Measurements from ENCODE around the gene RAF1.
"Not testable (repeated sequence)": the region's sequence is repeated elsewhere in the genome, so short reads cannot be mapped to it uniquely, and the experiment has no call there.

RAF1 gene

DNA sequence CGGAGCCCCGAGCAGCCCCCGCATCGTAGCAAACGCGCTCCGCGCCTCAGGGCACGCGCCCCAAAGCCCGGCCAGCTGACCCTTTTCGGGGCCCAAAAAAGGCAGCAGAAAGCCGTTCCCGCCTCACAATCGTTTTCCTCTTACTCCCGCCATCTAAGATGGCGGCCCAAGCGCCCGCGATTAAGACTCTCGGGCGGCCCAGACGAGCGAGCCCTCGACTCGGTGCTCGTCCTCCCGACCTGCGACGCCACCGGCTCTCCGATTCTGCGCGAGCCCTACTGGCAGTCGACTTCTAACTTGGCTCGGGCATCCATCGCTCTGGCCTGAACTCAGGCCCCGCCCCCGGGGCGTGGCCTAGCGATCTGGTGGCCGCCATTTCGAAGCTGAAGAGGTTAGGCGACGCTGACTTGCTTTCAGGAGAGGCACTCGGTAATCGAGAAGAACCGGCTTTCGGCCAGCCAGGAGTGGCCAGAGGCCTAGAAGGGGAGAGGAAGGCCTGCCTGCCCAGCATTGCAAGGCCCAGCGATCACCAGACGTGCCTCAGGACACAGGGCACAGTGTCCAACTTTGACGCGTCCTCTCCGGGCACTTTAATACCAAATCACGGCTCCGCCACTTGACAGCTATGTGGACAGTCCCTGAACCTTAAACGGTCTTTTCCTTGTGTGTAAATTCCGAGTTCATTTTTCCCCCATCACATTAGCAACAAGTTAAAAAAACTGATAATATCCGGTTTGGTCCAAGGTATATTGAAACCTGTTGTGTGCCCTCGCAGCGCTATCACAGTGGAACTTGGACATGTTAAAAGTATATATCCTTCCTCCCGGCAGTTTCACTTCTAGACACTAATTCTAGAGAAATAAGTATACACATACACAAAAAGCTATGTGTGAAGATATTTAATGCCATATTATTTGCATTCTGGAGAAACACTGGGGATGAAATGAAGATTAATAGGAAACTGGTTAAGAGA, at the start of gene RAF1:
Gene RAF1, minus strand, starts transcription at position 182 of the 973 bp plus-strand sequence. CDS start 45,396 bp downstream, outside the sequence.
- peak; percentile 97 to 98 for DNase-seq

DNA sequence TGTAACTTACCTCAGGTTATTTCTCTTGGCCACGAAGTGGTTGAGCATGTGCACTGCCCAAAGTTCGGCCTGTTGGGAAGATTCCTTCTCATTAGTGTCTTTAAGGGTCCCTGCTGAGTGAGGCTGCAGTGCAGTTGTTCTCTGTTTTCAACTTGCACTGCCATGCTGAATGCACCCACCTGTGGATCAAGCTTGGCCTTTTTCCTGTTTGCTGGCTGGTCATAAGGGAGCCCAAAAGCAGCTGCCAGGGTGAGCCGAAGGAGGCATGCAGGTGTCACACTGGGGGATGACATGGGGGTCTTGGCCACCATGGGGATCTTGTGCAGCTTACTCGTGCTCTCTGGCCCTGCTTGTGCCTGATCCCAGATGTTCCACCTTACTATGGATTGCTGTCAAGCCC, 46.1 kb upstream of the RAF1 start:
- DNase-seq = no peak

DNA sequence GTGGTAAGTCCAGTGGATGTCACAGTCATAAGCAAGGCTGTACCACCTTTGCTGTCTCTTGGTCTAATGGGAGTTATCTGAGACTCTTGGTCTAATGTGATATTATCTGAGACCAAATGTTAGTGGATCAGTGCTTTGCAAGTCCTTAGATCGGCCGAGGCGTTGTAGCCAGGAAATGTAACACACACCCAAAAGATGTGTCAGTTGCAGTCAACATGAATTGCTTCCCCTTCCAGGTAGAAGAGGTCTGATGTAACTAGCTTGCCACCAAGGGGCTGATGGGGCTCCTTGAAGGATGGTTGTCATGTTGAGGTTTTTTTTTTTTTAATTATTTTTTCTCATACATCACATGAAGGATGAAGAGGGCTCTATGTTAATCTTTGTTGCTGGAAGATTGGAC, 45.4 kb upstream of the RAF1 start:
- DNase-seq = no peak

DNA sequence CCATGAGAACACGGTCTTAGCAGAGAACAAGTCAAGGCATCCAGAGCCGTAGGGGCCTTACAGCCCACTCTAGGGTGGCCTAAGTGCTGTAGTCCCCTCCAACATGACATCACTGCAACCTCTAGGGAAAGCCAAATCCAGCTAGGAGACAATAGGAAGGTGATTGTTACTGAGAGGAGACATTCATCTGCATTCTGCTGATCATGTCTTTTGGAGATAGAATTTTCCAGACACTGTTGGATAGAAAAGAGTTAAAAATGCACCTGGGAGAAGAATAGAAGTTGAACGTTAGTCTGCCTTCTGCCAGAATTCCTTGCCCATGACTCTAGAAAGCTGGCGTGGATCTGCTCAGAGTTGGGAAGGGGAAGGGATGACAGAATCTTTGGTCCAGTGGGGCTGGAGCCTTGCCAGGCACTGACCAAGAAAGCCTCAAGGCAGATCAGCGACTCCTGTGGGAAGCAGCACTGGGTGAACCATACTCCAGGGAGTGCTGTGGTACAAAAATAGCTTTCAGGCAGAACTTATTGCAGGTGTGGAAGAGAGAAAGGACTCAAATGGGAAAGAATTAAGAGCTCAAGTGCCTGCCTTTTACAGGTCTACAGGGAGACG, 44.8 kb upstream of the RAF1 start:
- no peak for DNase-seq

DNA sequence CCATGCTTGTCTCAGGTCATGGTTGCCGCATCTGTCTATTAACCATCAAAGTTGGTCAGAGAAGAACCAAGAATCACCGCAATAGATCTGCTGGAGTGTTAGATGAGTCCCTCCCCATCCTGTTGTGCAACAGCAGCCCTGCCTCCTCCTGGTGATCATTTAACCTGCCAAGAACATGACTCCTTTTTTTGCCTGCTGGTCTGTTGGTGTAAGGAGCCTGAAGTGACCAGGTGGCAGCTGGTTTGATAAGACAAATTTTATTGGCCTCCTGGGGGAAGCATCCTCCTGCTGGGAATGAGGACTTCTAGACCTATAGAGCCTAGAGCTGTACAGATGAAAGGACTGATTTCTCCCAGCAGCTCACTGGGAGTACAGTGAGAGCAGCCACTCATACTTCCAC, 43.5 kb upstream of the RAF1 start:
- no peak for DNase-seq

DNA sequence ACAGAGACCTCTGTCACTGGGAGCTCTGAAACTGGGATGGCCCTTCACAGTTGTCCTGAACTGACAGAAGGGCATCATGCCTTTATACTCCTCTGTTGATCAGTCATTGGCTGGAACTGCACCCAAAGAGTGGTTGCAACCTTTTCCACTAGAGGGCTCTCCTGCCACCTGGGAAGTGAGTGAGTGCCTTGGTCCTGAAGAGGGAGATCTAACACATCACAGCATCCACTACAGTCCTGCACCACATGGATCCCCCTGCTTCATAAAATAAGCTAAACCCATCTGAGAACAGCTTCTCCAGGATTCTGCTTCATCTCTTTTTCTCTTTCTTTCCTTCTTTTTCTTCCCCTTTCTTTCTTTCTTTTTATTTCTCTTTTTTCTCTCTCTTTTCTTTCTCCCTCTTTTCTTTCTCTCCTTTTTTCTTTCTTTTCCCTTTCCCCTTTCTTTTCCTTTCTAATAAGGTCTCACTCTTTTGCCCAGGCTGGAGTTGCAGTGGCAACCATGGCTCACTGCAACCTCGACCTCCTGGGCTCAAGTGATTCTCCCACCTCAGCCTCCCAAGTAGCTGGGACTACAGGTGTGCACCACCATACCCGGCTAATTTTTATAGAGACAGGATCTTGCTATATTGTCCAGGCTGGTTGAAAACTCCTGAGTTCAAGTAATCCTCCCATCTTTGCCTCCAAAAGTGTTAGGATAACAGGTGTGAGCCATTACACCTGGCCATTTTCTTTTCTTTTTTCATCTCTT, 42.8 kb upstream of the RAF1 start:
- DNase-seq = peak; percentile 40 to 73

DNA sequence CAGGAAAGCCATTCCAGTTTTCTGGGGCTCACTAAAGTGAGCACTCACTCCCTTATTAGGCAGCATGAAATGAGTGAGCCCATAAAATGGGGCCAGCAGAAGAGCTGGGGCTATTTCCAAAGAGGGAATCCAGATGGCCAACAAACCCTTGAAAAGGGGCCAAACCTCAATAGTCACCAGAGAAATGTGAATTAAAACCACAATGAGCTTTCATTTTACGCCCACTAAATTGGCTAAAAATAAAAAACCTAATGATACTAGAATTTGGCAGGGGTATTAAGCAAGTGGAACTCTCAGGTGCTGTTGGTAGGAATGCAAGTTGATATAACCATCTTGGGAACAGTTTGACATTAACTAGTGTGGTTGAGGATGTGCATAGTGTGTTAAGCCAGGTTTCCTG, 42.1 kb upstream of the RAF1 start:
- no peak for DNase-seq

DNA sequence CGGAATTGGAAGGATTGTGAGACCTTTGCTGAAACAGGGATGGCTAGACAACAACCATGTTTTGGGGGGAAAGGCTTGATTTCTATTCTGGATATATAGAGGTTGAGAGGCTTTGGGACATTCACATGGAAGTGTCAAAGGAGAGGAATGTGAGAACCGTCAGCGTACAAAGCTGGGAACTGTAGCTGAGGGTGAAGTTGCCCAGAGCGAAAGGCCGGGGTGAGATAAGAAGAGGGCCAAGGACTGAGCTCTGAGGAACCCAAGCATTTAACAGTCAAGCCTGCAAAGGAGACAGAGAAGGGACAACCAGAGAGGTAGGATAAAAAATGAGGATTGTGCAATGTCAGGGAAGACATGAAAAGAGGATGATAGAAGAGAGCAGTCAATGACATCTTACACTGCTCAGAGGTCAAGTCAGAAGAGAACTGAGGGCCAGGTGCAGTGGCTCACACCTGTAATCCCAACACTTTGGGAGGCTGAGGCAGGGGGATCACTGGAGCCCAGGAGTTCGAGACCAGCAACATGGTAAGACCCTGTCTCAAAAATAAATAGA, 41.5 kb upstream of the RAF1 start:
- DNase-seq = no peak

DNA sequence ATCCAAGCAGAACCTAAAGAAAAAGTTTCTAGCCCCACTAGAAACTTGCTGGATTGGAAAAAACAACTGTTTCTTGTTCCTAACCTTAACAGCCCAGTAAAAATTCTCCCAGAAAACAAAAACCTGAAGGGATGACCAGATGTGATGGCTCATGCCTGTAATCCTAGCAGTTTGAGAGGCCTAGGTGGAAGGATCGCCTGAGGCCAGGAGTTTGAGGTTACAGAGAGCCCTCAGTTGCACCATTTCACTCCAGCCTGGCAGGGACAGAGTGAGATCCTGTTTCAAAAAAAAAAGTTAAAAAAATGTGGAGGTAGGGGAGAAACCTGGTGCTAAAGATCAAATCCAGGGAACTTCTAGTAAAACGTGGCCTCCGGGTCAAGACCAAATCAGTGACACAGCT, 38.6 kb upstream of the RAF1 start:
- DNase-seq = no peak

DNA sequence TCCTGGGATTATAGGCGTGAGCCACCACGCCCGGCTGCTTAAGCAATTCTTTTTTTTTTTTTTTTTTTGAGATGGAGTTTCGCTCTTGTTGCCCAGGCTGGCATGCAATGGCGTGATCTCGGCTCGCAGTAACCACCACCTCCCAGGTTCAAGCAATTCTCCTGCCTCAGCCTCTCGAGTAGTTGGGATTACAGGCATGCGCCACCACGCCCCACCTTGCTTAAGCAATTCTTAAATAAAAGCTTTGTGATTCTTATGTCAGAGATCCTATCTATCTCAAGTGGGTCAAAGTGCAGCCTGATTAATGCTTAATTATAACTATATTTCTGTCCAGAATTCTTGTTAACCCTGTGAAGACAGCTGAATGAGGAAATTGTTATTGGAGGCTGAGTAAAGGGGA, 37.7 kb upstream of the RAF1 start:
- not testable (repeated sequence) for DNase-seq

DNA sequence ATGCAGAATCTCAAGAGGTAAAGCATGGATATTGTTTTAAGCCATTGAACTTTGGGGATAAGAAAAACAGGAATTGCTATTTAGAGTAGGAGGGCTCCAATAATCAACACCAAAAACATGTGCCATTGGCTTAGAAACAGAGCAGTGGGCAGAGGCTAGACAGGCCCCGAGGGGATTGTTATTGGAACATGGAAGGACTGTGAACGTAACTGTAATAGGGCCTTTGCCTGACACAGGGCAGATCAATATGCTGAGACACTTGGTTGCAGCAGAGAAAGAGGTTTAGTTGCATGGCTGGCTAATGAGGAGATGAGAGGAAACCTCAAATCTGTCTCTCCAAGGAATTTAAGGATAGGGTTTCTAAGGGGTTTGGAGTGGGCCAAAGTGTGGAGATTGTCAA, 36.9 kb upstream of the RAF1 start:
- no peak for DNase-seq

DNA sequence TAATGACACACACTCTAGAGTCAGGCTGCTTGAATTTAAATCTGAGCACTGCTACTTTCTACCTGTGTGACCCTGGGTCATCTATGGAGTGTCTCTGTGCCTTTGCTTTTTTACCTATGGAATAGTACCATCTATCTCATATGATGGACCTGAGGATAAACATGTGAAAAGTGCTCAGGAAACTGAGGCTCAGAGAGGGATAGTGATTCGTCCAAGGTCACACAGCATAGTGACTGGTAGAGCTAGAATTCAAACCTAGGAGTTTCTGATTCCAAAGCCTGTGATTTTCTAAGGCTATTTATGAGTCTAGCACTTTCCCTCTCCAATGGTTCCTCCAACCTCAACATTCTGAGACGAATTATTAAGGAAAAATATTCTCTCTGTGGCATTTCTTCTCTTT, 32.0 kb upstream of the RAF1 start:
- DNase-seq = no peak

DNA sequence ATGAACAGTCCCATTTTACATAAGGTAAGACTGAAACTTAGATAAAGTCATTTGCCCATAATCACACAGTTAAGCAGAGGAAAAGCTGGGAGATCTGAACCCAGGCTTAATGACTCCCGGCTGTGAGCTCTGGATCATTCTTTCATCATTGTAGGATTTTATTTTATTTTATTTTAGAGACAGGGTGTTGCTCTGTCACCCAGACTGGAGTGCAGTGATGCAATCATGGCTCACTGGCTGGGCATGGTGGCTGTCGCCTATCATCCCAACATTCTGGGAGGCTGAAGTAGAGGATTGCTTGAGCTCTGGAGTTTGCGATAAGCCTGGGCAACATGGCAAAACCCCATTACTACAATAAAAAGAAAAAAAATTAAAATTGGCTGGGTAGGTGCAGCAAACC, 31.2 kb upstream of the RAF1 start:
- DNase-seq = no peak

DNA sequence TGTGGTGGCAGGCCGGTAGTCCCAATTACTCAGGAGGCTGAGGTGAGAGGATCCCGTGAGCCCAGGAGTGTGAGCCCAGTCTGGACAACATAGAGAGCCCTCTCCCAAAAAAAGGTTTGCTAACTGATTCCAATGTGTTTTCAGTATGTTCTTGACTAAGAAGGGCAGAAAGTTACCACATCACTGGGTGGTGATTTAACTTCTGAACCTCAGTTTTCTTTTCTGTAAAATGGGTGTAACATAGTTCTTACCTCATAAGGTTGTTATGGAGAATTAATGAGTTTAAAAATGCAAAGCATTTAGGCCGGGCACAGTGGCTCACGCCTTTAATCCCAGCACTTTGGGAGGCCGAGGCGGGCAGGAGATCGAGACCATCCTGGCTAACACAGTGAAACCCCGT, 28.5 kb upstream of the RAF1 start:
- DNase-seq = no peak

DNA sequence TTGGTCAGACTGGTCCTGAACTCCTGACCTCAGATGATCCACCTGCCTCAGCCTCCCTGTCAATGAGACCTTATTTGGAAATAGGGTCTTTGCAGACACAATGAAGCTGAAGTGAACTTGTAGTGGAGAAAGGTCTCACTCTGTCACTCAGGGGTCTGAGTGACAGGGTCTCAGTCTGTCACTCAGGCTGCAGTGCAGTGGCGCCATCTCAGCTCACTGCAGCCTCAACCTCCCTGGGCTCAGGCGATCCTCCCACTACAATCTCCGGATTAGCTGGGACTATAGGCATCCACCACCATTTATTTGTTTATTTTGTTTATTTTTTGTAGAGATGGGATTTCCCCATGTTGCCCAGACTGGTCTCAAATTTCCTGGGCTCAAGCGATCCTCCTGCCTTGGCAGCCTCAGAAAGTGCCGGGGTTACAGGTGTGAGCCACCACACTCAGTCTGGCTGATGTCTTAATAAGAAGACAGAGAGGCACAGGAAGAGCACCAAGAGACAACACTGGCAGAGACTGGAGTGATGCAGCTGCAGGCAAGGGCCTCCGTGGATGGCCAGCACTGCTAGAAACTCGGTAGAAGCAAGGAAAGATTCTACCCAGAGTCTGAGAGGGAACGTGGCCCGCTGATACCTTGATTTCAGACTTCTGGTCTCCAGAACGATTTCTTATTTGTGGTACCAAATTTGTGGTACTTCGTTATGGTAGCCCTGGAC, 26.2 kb upstream of the RAF1 start:
- no peak for DNase-seq

DNA sequence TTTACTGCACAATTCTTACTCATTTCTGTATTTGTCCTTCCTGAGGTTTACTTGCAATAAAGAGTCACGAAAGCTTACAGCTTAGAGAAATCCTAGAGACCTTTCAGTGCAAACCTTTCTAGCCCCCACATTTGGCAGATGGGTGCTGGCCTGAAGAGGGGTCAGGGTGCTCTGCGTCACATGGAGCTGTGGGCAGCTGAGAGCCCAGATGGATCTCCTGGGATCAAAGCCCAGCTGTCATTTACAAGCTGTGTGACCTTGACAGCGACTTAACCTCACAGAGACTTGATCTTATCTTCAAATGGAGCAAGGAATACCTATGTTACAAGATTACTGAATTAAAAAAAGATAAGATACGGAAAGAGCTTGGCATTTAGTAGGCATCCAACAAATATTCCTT, 24.0 kb upstream of the RAF1 start:
- no peak for DNase-seq

DNA sequence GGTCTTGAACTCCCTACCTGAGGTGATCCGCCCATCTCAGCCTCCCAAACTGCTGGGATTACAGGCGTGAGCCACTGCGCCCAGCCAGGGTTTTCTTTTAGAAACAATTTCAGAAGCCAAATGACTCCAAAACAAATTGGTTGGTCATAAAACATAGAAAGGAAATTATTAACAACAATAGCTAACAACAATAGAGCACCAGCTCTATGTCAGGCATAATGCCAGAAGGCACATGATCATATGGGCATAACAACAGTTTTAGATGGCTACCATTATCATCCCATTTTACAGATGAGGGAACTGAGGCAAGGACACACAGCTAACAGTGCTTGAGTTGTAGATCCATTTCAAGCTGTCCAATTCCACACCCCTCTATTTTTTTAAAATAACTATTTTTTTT, 22.2 kb upstream of the RAF1 start:
- DNase-seq = no peak

DNA sequence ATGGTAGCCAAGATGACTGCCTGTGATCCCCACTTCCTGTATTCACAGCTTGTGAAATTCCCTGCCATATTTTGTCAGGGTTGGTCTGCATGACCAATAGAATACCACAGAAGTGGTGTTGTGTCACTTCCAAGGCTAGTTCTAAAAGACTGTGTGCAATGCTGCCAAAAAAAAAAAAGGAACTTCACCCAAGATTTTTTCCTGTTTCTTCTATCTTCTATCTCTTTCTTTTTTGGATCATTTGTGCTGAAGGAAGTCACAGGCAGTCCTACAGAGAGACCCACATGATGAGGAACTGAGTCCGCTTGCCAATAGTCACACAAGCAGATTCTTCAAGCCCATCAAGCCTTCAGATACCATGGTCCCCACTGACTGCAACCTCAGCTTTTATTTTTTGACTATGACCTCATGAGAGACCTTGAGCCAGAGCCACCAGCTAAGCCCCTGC, 18.1 kb upstream of the RAF1 start:
- no peak for DNase-seq

DNA sequence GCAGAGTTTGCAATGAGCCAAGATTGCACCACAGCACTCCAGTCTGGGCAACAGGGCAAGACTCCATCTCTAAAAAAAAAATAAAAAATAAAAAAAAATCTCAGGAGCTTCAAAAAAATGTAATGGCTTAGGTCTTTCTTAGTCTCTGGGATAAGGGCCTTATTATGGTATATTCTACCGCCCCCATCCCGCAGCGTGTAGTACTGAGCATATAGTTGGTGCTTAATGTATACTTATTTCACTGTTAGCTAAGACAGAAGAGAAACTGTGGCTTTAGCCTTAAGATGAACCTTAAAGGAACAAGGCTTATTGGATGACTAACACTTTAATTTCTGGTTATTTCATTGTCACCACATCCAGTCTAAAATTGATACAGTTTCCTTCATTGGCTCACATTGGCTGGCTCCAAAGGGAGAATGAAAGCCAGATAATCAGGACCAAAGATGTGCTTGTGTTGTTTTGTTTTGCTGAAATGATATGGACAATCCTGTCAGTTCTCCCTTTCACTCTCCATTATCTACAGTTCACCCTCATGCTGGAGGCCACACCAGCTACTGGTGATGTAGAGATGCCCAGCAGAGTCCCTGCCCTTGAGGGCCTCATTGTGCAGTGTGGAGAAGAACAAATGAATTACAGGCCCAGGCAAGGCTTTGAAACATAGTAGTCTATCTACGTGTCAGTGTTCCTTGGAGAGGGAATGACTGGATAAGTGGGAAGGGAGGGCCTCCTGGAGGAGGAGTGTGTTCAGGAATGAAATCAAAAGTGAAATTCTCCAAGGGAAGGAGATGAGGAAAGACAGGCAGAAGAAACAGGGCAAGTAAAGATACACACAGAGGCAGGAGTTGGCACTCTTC, 17.4 kb upstream of the RAF1 start:
- no peak for DNase-seq

DNA sequence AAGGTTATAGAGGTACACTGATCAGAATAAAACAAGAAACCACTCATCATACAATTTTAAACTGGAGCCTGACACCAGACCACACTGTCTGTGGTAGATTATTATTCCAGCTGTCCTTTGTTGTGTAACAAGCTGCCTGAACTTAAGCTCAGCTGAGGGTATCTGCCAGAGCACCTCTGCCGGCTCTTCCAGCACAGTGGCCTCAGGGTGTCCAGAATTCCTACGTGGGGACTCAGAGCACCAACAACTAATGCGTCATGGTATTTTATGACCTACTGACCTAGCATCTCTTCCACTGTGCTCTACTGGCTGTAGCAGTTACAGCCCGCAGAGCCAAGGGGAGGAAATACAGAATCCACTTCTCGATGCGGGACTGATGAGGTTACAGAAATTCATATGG, 15.6 kb upstream of the RAF1 start:
- DNase-seq = no peak

DNA sequence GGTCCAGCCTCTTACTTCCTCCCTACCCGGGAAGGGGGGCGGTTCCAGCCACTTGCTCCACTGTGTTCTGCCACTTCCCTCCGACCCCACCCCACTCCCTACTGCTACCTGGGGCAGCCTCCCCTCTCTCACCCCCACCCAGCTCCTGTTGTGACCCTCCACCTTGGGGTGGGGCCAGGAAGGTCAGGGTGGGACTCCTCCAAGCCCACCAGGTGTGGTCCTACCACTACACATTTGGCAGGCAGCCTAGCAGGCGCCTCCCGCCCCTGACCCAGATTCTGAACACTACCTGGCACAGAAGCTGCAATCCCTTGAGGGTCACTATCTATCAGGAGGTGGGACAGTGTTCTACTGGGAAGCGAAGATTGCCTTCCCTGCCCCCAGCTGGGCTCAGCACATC, 13.7 kb upstream of the RAF1 start:
- no peak for DNase-seq

All from NCI-H2081 (cell line).